Stimulated activated CD4-positive, alpha-beta T cell treated with anti-CD3 and anti-CD28 coated beads, Interleukin-2, amount 100 ng/mL, for 48 hours (primary cell): ENCODE results near the gene DRICH1.
"Not testable (repeated sequence)": the region's sequence is repeated elsewhere in the genome, so short reads cannot be mapped to it uniquely, and the experiment has no call there.

Experiments used
- DNase-seq, 2 donors: peaks; one replicate each; pipeline ENCODE4 v3.0.0-alpha.2; 2020

The DRICH1 gene

DNA sequence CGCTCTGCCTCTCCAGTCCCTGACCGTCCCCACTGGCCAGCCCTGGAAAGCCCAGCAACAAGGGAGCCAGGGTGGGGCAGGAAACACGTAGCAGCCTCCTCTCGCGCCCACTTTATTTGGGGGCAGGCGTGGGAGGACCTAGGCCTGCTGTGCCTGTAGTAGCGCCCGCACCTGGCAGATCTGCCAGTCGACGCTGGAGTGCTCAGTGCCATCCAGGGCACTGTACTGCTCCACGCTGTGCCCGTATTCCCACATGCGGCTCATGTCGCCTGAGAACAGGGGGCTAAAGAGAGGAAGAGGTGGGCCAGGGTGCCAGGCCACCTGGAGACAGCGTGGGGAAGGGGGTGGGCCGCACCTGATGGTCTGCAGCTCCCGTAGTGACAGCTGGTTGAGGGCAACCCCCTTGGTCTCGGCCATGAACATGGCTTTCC, 17.0 kb upstream of the DRICH1 start:
- DNase-seq, result no peak

DNA sequence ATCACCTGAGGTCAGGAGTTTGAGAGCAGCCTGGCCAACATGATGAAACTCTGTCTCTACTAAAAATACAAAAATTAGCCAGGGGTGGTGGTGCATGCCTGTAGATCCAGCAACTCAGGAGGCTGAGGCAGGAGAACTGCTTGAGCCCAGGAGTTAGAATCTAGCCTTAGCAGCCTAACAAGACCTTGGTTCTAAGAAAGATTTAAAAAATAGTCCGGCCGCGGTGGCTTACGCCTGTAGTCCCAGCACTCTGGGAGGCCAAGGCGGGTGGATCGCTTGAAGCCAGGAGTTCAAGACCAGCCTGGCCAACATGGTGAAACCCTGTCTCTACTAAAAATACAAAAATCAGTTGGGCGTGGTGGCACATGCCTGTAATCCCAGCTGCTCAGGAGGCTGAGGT, 14.4 kb upstream of the DRICH1 start:
- not testable (repeated sequence) for DNase-seq

DNA sequence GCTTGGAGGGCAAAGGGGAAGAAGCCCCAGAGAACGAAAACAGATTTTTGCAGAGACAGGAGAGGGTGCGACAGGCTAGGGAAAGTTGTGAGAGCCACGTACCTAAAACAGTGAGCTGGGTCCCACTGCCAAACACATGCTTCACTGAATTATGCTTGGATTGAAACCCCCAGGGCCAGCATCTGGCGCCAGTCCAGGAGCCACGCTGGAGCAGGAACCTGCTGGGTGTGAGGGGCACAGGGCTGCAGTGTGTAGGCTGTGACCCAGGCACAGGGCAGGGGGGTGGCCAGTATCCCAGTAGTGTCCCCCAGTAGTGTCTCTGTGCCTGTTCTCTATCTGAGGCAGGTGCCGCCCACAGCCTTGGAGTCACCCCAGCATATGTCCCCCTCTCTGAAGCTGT, 8.1 kb upstream of the DRICH1 start:
- DNase-seq, result not testable (repeated sequence)

DNA sequence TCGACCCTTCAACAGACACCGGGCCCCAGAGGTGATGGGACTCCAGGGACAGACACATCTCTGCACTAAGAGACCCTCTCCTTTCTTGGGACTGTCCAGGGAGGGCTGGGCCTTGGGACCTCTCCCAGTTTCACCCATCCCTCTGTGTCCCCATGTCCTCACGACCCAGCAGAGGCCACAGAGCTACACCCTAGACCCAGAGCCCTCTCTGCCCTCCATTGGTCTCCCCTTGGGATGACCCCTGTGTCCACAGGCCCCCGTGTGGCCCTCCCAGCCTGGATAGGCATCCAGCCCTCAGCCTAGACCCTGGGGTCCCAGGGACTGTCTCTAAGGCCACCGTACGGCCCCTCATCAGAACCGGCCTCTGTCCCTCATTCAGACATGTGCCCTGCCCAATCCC, 7.5 kb upstream of the DRICH1 start:
- DNase-seq, result no peak

DNA sequence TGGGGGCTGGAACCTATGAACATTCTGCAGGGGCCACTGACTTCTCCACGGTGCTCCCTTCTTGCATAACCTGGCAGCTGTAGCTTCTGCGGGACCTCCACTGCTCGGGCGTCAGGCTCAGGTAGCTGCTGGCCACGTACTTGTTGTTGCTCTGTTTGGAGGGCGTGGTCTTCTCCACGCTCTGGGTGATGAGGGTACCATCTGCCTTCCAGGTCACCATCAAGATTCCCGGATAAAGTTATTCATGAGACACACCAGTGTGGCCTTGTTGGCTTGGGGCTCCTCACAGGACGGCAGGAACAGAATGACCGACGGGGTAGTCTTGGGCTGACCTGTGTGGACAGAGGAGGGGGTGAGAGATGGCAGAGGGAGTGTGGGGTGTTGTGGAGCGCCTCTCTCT, 6.5 kb upstream of the DRICH1 start:
- DNase-seq, result no peak

DNA sequence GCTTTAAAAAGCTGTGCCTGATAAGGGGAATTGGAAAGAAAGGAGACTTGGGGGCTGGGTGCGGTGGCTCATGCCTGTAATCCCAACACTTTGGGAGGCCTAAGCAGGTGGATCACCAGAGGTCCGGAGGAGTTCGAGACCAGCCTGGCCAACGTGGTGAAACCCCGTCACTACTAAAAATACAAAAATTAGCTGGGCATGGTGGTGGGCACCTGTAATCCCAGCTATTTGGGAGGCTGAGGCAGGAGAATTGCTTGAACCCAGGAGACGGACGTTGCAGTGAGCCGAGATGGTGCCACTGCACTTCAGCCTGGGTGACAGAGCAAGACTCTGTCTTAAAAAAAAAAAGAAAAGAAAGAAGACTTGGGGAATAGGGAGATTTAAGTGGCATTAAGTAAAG, 3.2 kb upstream of the DRICH1 start:
- not testable (repeated sequence) for DNase-seq

DNA sequence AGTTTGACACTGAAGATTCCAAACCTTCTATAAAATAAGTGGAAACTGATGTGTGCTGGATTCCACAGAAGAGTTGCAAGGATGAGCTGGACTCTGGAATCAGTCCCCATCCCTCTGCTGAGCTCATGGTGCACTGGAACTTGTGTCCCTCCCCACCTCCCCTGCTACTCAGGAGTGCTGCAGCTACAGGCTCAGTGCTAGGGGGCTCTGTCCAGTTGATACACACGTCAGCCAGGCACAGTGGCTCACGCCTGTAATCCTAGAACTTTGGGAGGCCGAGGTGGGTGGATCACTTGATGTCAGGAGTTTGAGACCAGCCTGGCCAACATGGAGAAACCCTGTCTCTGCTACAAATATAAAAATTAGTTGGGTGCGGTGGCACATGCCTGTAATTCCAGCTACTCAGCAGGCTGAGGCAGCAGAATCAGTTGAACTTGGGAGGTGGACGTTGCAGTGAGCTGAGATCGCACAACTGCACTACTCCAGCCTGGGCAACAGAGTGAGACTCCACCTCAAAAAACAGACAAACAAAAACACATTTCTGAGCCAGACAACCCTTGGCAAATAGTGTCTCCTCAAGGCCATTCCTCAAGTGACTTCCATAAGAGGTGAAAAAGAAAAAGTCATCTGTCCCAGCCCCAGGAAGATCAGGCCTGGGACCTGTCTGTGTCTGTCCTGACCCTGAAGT, 3.9 kb downstream of the DRICH1 start:
- not testable (repeated sequence) for DNase-seq

DNA sequence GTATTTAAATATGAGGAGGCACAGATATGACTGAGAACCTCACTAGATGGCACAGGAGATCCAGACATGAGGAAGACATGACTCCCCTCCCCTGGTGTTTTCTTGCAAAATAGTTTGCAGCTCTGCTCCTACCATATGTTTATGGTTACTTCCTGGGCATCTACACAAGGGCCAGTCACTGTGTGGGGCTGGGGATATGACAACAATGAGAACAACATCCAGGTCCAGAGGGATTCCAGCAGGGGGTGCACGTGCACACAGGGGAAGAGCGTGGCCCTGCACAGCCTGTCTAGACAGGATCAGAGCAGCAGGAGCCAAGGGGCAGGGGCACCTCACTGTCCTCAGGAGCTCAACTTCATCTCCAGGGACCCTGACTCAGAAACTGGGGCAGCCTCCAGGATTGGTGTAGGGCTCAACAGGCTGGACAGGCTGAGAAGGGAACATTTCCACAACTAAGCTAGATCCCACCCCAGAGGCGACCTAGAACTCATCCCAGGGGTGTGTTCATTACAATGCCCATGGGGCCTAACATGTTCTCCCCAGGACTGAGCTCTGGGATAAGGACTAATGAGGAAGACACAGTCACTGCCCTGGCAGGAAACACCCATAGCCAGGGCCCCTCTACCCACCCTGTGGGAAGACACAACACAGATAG, 4.6 kb downstream of the DRICH1 start:
- DNase-seq, result peak; percentile 49 to 53

DNA sequence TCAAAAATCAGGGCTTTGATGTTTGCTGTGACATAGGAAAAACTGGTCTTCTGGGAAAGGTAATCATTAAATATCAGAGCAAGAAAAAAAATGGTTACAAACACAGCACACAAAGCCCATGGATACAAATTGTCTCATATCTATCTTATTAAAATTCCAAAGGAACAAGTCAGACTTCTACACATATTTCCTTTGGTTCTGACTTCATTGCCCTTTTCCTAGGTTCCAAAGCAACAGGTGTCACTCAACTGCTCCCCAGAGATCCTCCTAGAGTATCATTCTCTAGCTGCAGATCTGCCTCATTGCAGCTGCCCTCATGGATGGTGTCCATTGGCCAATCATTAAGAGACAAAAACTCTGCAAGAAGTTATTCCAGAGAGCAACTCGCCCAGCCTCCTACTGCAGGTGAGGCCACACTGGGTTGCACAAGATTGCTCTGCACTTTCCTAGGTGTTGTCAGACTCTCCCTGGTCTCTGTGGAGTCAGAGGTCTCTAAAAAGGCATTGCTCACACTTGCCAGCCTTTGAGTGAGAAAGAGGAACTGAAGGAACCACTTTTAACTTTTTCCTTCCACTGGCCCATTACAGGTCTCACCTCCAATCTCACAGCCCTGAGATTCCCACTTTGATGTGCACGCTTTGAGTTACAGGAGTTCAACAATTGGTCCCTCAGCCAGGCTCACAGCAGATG, 5.7 kb downstream of the DRICH1 start:
- no peak for DNase-seq

DNA sequence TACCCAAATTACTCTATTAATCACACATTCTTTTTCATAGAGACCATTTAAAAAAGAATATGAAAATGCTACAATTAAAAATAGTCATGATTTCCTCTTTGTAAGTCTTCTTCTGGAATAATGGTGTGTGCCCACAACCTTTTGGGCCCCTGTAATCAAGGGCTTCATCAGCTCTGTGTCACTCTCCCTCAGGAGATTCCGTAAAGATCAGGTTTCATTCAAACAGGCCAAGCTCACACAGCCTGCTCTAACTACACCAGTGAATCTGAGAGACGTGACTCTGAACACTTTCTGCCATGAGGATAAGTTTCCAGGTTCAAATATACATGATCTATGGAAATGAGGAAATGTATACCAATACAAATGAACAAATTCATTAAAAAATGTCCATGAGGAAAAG, 9.5 kb downstream of the DRICH1 start:
- no peak for DNase-seq

DNA sequence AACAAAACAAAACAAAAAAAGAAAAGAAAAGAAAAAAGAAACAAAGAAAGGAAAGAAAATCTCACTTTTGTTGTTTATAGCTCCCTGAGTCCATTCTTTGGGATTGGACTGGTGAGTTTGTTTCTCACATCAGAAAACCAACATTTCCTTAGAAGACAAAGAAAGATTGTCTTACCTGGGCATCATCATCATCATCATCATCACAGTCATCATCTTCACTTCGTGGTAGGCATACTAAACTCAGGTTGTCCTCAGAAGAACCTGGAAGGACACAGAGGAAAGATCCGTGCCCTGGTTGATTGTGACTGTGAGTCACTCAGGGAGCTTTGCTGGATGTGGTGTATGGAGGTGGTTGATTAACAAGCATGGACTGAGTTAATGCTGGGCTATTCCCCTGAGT, 10.2 kb downstream of the DRICH1 start:
- DNase-seq, result not testable (repeated sequence)

DNA sequence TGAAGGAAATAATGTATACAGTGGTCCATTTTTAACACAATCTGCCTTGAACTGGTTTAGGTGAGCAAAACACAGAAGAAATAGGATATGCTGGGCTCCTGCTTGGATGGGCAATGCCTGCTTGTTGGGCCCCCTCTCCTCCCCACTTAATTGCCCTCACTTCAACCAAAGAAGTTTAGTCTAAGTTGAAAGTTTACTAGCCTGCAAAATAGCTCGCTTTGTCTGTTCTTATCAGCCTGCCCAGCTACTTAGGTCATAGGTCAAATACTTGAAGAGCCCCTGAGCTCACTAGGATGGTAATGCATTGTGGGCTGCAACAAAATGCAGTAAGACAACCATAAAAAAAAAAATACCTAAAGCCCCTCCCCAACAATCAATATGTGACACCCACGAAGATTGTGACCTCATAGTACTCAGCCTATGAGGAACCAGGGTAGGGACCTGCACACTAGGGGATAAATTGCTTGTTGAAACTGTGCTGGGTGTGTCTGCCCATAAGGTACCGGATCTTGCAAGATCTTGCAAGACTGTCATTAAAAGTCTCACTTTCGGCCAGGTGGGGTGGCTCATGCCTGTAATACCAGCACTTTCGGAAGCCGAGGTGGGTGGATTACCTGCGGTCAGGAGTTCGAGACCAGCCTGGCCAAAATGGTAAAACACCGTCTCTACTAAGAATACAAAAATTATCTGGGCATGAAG, 10.9 kb downstream of the DRICH1 start:
- no peak for DNase-seq

DNA sequence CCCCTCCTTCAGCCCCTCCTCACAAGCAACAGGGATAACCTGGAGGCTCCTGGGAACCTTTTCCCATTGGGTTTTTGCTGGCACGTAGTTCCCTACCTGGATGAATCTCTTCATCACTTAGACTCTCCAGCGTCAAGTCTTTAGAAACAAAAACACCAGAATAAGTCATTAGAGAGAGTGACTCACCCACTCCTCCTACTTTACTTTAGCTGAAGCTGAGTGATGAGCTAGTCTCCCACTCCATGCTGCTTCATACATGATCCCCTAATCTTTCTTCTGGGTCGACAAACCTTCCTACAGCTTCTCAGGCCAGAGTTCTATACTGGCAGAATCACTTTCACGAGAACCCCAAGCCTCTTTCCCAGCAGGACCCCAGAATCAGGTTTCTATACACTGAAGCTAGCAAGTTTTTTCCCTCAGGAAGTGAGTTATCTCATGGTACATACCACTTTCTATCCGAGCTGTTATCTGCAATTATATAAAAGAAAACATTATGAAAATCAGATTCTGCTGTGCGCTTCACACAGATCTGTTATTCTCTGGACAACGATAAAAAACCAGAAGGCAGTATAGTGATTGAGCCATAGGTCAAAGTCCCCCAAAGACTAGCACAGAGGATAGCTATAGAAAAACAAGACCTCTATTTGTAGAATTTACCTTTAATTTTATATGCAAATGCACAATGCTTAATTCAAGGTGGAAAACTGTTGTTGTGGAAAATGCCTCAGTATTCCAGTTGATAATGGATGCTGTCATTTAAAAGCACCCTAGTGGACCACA, 18.7 kb downstream of the DRICH1 start:
- DNase-seq, result no peak

DNA sequence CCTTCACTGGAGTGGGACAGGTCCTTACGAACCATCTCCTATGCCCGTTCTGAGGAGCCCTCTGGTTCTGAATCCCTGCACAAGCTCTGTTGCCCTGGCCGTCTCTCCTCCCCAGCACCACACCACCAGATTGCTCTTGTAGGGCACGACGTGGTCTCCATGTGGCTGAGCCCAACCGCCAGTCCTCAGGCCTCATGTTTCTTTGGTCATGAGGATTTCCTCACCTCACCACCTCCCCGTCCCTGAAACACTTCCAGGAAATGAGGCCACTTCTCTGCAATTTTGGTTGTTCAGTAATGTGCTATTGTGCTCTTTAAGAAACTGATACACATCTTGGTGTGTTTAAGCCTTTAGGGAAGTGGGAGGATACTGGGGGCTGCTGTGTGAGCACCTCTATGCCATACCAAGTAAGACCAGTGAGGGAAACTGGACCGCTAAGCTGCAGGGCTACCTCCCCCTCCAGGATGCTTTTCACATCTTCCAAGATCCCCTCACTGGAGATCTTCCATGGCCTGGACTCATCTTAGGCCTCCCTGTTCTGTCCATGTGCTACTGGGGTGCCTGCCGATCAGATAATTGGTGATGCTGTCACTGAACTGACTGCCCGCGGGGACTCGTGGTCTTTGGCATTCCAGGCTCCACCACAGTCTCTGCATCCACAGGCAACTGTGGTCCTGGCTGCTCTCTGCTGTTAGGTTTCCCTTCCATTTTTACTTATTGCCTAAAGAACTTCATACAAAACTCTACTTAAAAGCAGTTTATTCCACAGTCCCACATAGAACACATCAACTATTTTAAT, 21.9 kb downstream of the DRICH1 start:
- no peak for DNase-seq

DNA sequence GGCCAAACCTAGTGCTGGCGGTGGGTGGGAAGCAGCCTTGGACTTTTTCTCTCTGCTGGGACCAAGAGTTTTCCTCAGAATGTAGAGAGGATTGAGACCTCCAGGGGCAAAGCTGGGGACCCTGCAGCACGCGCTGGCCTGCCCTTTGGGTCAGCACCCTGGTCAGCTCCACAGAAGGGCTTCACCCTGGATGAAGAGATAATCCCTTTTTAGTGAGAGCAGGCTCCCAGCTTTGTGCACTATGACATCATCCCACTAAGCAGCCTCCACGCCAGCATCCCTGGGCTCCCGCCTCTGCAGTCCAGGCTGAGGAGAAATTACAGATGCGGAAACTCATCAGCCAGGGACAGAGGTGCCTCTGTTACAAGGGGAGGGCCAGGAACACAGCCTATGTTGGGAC, 23.5 kb downstream of the DRICH1 start:
- DNase-seq, result no peak

DNA sequence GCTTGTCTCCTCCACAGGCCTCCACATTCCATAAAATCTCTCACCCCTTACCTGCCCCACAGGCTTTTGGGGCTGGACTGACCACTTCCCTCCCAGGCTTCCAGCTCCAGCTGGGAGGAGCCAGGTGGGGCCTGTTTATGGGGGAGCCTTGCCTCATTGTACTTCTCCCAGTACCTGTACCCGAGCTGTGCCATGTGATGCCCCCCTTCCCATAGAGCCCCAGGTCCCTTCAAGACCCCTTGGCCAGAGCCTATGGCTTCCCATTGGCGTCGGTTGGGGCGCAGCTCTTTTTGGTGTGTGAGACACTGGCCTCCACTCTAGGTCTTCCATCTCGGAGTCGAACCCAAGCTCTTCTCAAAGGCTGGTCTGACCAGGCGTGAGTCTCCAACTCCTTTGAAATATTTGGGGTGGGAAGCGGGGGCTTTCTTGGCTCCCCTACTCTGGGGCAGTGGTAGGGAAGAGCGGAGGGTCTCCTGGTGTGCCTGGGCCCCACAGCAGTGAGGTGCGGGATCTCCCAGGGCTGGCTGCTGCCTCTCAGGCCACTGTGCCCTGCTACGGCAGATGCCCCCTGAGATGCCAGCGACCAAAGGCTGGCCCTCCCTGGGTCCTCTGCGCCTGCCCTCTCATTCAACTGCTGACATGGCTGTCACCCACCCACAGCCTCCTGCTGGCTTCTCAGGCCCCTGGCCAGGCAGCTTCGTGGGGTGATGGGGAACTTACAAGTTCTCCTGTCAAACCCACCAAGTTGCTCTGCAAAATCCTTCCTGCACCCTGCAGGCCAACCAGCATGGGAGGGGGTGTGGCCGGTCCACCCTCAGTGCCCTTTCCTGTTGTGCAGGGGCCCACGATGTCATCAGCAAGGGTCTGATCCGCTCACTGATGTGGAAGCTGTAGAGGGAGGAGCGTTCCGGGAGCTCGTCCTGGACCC, 25.7 kb downstream of the DRICH1 start:
- DNase-seq, result no peak

DNA sequence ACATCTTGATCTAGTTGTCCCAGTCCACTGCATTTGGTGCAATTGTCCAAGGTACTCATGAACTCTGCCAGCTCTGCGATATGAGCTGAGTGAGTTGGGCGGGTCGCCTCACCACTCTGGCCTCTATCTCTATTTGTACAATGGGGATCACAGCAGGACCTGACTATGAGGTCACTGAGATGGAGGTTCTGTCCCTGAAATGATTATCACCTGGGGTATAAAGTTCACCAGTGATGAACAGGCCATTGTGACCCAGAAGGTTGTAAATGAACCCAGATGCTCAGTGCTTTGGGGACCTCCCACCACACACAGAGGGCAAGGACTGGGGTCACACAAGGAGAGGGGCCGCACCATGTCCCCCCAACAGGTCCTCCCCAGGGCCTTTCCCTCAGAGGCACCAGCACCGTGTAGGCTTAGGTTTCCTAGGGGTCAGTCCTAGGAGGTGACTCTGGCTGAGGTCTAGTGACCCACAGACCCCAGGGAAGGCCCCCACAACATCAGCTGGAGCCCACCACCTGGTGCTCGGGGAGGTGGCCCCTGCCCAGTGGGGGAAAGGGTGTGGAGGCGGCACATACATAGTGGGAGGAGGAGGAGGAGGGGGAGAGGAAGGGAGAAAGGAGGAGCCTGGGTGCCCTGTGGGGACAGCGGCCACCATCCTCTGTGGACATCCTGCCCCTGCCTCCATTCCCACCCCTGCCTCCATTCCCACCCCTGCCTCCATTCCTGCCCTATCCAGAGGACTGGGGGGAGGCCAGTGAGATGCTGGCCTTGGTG, 27.0 kb downstream of the DRICH1 start:
- DNase-seq, result no peak

DNA sequence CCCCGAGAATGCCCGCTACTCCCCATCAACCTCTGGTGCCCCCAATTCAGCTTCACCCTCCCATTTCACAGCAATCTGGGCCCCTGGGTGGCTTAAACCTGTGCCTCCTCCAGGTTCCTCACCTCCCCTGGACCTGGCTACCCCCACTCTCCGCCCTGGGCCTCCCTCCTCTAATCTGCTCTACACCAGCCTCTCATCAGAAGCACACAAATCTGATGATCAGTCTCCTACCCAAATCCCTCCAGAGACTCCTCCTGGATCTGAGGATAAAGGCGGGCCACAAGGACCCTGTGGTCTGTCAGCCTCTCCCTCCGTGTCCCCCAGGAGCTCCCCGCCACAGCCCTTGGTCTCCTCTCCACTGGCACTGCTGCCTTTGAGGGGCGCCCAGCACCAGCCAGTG, 28.9 kb downstream of the DRICH1 start:
- no peak for DNase-seq

DNA sequence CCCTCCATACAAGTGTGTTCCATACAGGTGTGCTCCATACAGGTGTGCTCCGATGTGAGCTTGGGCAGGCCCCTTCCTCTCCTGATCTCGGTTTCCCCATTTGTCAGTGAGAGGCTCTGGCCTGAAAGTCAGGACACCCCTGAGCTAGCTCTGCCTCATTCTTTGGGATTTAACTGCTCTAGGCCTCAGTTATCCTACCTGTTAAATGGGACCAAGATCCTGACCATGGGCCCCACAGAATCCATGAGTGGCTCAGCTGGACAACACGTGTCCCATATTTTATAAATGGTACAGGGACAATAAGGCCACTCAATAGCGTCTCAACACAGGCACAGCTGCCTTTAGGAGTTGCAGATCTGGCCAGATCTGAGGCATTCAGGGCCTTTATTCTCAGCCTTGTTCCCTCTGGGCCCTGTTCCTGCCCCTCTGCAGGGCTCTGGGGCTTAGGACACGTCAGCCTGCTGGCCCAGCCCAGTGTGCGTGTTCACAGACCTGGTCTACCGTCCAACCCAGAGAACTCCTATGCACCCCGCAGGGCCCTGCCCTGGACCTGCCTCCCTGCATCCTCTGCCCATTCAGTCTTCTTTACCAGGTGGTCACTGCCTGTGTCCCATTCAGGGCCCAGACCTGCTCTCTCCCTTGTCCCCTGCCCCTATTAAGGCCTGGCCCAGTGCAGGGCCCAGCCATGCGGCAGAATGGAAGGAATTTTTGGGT, 33.2 kb downstream of the DRICH1 start:
- no peak for DNase-seq
